Measurements from ENCODE around the gene OR2T6. TPM values are rescaled to one million over a fixed set of nuclear protein-coding genes. Genes with fewer than 3 reads are reported as not detected.

Gene OR2T6
- total and polyA plus RNA-seq, 8 donors: not detected

DNA sequence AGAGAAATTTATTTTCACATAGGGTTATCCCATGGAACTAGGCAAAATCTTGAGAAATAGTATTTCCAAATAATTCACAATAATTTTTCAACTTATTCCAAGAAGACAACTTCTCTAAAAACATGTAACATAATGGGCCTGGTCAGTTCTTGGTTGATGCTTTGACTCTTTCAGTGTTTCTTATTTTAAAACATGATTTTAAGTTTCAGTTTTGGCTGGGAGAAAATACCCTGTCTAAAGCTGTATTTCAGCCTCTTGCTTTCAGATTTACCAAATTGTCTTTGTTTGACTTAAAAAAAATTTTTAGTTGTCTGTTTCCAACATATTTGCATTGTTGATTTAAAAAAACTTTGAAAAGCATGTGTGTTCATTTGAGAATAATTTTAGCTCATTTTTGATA is 8.9 kb upstream of the OR2T6 start:
- FAIRE-seq: no peak
- ATAC-seq: no peak
- no peak for TF ChIP-seq CTCF (IDR thresholded peaks at IDR 0.05)
- no peaks in the 10 kb centered on the region for H3K36me3 ChIP-seq
- H3K9me3 ChIP-seq: no peaks in the 10 kb centered on the region
- no peaks in the 10 kb centered on the region for H3K27me3 ChIP-seq
- H3K27ac ChIP-seq: no peak overlapping the region
- intact Hi-C loops (cut with DNase I): no loop called here
- no peak for DNase-seq
- no peak overlapping the region for H3K4me3 ChIP-seq
- H3K4me1 ChIP-seq: no peaks in the 10 kb centered on the region

DNA sequence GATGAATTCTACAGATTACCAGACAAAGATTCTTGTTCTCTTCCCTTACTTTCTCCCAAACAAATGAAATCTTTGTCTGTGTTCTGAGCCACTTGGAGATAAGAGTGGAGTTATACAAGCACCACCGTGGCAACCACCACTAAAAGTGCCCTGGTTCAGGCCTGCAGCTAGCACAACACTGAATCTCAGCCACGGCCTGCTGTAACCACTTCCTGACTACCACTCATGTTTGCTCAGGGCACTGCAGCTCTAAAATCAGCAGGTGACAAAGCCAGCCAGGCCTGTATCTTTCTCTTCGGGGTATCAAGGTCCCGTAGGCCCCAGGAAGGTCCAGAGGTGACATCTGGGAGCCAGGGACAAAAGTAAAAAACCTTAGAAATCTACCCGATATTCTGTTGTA is 3.2 kb upstream of the OR2T6 start:
- DNase-seq (no peak), ATAC-seq (no peak), FAIRE-seq (no peak)
- no peak for TF ChIP-seq CTCF (IDR thresholded peaks at IDR 0.05)
- intact Hi-C loops (cut with DNase I): no loop called here
- no peaks in the 10 kb centered on the region for H3K4me1 ChIP-seq
- H3K27me3 ChIP-seq: no peaks in the 10 kb centered on the region
- H3K27ac ChIP-seq: no peak overlapping the region
- WGBS, 2 donors: 49 to 60% methylated on average over 5 of the region's 5 CpGs
- no peaks in the 10 kb centered on the region for H3K36me3 ChIP-seq
- no peak overlapping the region for H3K4me3 ChIP-seq
- no peaks in the 10 kb centered on the region for H3K9me3 ChIP-seq

GRCh38 chr1:248373761-248374160 is 1.8 kb upstream of the OR2T6 start:
- DNase-seq (no peak), ATAC-seq (no peak), FAIRE-seq (no peak)
- H3K4me3 ChIP-seq: no peak overlapping the region
- H3K36me3 ChIP-seq: no peaks in the 10 kb centered on the region
- WGBS, 2 donors: 57 to 63% methylated on average over 4 of the region's 4 CpGs
- intact Hi-C loops (cut with DNase I): no loop called here
- no peaks in the 10 kb centered on the region for H3K27me3 ChIP-seq
- H3K9me3 ChIP-seq: no peaks in the 10 kb centered on the region
- no peak overlapping the region for H3K27ac ChIP-seq
- no peak for TF ChIP-seq CTCF (IDR thresholded peaks at IDR 0.05)
- H3K4me1 ChIP-seq: no peaks in the 10 kb centered on the region

- intact Hi-C loops (cut with DNase I): no loop called here
- 47 to 61% methylated on average over 3 of the region's 3 CpGs for WGBS, 2 donors
- no peak for DNase-seq
- Histone ChIP-seq H3K36me3 (no peaks in the 10 kb centered on the region), H3K4me1 (no peaks in the 10 kb centered on the region), H3K4me3 (no peak overlapping the region), H3K9me3 (no peaks in the 10 kb centered on the region), H3K27ac (no peak overlapping the region), H3K27me3 (no peaks in the 10 kb centered on the region)
- no peak for TF ChIP-seq CTCF (IDR thresholded peaks at IDR 0.05)
- FAIRE-seq: no peak
- ATAC-seq: no peak
Measured at GRCh38 chr1:248376916-248377315, 1.4 kb downstream of the OR2T6 start.

DNA sequence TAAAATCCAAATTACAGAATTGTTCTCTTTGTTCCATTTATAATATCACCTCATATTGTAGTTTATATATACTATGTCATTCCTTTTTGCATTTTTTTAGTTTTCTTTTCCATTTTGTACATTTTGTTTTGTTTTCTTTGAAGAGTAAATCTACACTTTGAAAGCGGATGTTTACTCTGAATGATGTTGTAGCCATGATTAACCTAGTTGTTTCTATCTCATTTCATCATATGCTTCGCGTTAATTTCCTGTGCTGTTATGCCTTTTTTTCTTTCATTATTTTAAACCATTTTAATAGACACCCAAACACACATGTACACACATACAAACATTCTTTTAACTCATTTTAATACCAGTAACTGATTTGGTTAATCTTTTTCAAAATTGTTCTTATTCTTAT is 5.3 kb downstream of the OR2T6 start:
- Histone ChIP-seq H3K4me3 (no peak overlapping the region), H3K36me3 (no peaks in the 10 kb centered on the region), H3K9me3 (no peaks in the 10 kb centered on the region), H3K27ac (no peak overlapping the region), H3K27me3 (no peaks in the 10 kb centered on the region), H3K4me1 (no peaks in the 10 kb centered on the region)
- DNase-seq (no peak), ATAC-seq (no peak), FAIRE-seq (no peak)
- WGBS, 2 donors: 73 to 84% methylated on average over 3 of the region's 3 CpGs
- intact Hi-C loops (cut with DNase I): no loop called here
- no peak for TF ChIP-seq CTCF (IDR thresholded peaks at IDR 0.05)

All from pancreas (tissue), 10 donors.